Activated CD4-positive, alpha-beta memory T cell treated with anti-CD3 and anti-CD28 coated beads for 36 hours (primary cell): ENCODE data around the gene MRPL34. TPM values are rescaled to one million over a fixed set of nuclear protein-coding genes. Genes with fewer than 3 reads are reported as not detected.

Source experiments
- CTCF ChIA-PET: fragments of 350-600 bp; sonication (Branson Sonifier 250); formaldehyde crosslinking; loops from one replicate; lab custom pipeline; 2021; ENCODE audit warnings: antibody characterized with exemption, inconsistent platforms; lab: Charles Lee
- POLR2A ChIA-PET: fragments of 350-600 bp; sonication (Branson Sonifier 250); formaldehyde crosslinking; loops from one replicate; lab custom pipeline; 2021; ENCODE audit warnings: antibody characterized with exemption; lab: Charles Lee
- DNase-seq: peaks from one replicate; pipeline ENCODE4 v3.0.0-alpha.2; 2020
- H3K27ac Mint-ChIP-seq: one replicate; pipeline ENCODE4 v1.8.0; 2021; ENCODE audit warnings: mixed read lengths
- H3K27me3 Mint-ChIP-seq: one replicate; pipeline ENCODE4 v1.8.0; 2021; ENCODE audit warnings: mixed read lengths
- H3K36me3 Mint-ChIP-seq: one replicate; pipeline ENCODE4 v1.8.0; 2021; ENCODE audit warnings: mixed read lengths
- H3K4me1 Mint-ChIP-seq: one replicate; pipeline ENCODE4 v1.8.0; 2021; ENCODE audit warnings: low read depth, mixed read lengths
- H3K4me3 Mint-ChIP-seq: one replicate; pipeline ENCODE4 v1.8.0; 2021; ENCODE audit warnings: mild to moderate bottlenecking, mixed read lengths
- H3K9me3 Mint-ChIP-seq: one replicate; pipeline ENCODE4 v1.8.0; 2021; ENCODE audit warnings: mixed read lengths
- intact Hi-C: fragments of 100-400 bp; cut with micrococcal nuclease; formaldehyde crosslinking; loops from one replicate; pipeline ENCODE4 v1.15.1; 2023
- total RNA-seq, 2 experiments: library from RNA; stranded (reverse); gene quantifications; one replicate each; pipeline ENCODE4 v1.2.3, GENCODE V29; 2021

MRPL34 gene
- total RNA-seq, 2 experiments from 2014 or later: 92.9 to 93.7 TPM

DNA sequence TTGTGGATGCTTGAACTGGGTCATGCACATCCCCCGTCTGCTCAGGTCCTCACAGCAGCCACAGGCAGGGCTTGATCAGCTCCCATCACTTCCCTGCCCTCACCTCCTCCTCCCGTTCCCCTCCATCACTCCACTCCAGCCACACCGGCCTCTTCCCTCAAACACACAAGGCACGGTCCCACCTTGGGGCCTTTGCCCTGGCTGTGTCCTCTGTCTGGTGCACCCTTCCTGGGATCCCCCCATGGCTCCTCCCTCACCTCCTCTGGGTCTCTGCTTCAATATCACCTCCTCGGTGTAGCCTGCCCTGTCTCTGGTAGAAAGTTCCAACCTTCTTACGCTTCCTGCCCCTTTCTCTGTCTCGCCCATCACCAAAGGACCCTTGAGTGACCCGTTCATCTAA lies 47.7 kb downstream of the MRPL34 start:
- Mint-ChIP-seq H3K27me3 (peaks cover 5% of the 10 kb centered on the region), H3K27ac (no peak overlapping the region), H3K4me3 (no peak overlapping the region), H3K4me1 (no peaks in the 10 kb centered on the region), H3K9me3 (no peaks in the 10 kb centered on the region), H3K36me3 (no peaks in the 10 kb centered on the region)
- ChIA-PET POLR2A (no interaction called here), CTCF (interaction anchor here (1.9 kb wide), 1 partner anchor 33 kb away, joined by 5 read pairs; no protein-coding TSS in a partner anchor)
- intact Hi-C loops: no loop called here
- no peak for DNase-seq

Other genes starting within 250 kb of the MRPL34 start
- 10 to 100 TPM; 34.9 to 36.8 TPM for gene HAUS8, start 230.4 kb upstream of the MRPL34 start, total RNA-seq
- gene MYO9B, start 230.1 kb upstream of the MRPL34 start, total RNA-seq: 100 to 1,000 TPM; 100 to 104 TPM
- gene USE1, start 90.5 kb upstream of the MRPL34 start, total RNA-seq: 10 to 100 TPM; 24.6 to 28.5 TPM
- gene OCEL1, start 79.6 kb upstream of the MRPL34 start, total RNA-seq: 10 to 100 TPM; 17.6 to 17.9 TPM
- 10 to 100 TPM; 10.2 to 10.4 TPM for gene NR2F6, start 60.0 kb upstream of the MRPL34 start, total RNA-seq
- gene USHBP1, start 41.1 kb upstream of the MRPL34 start, total RNA-seq: under 1 TPM in 1 of 2 experiments, not detected in 1; 0.24 TPM
- gene BABAM1, start 38.4 kb upstream of the MRPL34 start, total RNA-seq: 100 to 1,000 TPM; 110 TPM
- gene ANKLE1, start 24.0 kb upstream of the MRPL34 start, total RNA-seq: 10 to 100 TPM; 10.5 to 10.7 TPM
- 1 to 10 TPM; 7.7 to 7.9 TPM for gene ABHD8, start 2.4 kb upstream of the MRPL34 start, total RNA-seq
- gene DDA1, start 3.7 kb downstream of the MRPL34 start, total RNA-seq: 10 to 100 TPM; 37.2 to 37.5 TPM
- 1 to 10 TPM; 5.8 to 6.0 TPM for gene ANO8, start 29.0 kb downstream of the MRPL34 start, total RNA-seq
- gene GTPBP3, start 31.7 kb downstream of the MRPL34 start, total RNA-seq: 10 to 100 TPM; 37.7 to 41.4 TPM
- under 1 TPM in 1 of 2 experiments, not detected in 1; 0.14 TPM for gene PLVAP, start 71.5 kb downstream of the MRPL34 start, total RNA-seq
- 1 to 10 TPM; 1.4 to 2.3 TPM for gene CCDC194, start 88.3 kb downstream of the MRPL34 start, total RNA-seq
- 100 to 1,000 TPM; 156 to 164 TPM for gene BST2, start 99.8 kb downstream of the MRPL34 start, total RNA-seq
- 10 to 100 TPM; 36.5 to 42.4 TPM for gene MVB12A, start 114.2 kb downstream of the MRPL34 start, total RNA-seq
- gene TMEM221, start 142.8 kb downstream of the MRPL34 start, total RNA-seq: not detected
- not detected for gene NXNL1, start 155.1 kb downstream of the MRPL34 start, total RNA-seq
- gene SLC27A1, start 164.7 kb downstream of the MRPL34 start, total RNA-seq: 1 to 10 TPM; 4.5 to 4.8 TPM
- 10 to 100 TPM; 70.1 to 70.5 TPM for gene PGLS, start 205.8 kb downstream of the MRPL34 start, total RNA-seq
- gene COLGALT1, start 249.8 kb downstream of the MRPL34 start, total RNA-seq: 10 to 100 TPM; 46.6 to 46.8 TPM